CD4-positive, alpha-beta T cell treated with Interleukin-4 for 4 hours (primary cell): ENCODE data around the gene CFAP54.
A peak's percentile ranks its signal among the peaks of the same experiment; 100 is the strongest.
"Not testable (repeated sequence)": the region's sequence is repeated elsewhere in the genome, so short reads cannot be mapped to it uniquely, and the experiment has no call there.

ENCODE experiments used
- DNase-seq: peaks from one replicate; pipeline ENCODE4 v3.0.0-alpha.2; 2020

CFAP54 gene

GRCh38 chr12:96478011-96478410 lies 11.4 kb upstream of the CFAP54 start:
- DNase-seq = no peak

- DNase-seq = no peak
These were observed 7.3 kb upstream of the CFAP54 start for GRCh38 chr12:96482086-96482485.

- DNase-seq = no peak
These were observed 6.3 kb upstream of the CFAP54 start for GRCh38 chr12:96483116-96483515.

- peak; percentile 22 for DNase-seq
These were observed 2.4 kb upstream of the CFAP54 start for GRCh38 chr12:96486751-96487613.

GRCh38 chr12:96487634-96488033 lies 1.7 kb upstream of the CFAP54 start:
- DNase-seq = no peak

- DNase-seq = no peak
These were observed 3.7 kb downstream of the CFAP54 start for GRCh38 chr12:96493106-96493505.

GRCh38 chr12:96494154-96494553 lies 4.8 kb downstream of the CFAP54 start:
- DNase-seq = not testable (repeated sequence)

- no peak for DNase-seq
These were observed 5.8 kb downstream of the CFAP54 start for GRCh38 chr12:96495155-96495554.

- peak; percentile 41 for DNase-seq
These were observed 6.6 kb downstream of the CFAP54 start for GRCh38 chr12:96495841-96496545.

GRCh38 chr12:96496944-96497343 lies 7.6 kb downstream of the CFAP54 start:
- no peak for DNase-seq

GRCh38 chr12:96497855-96498254 lies 8.5 kb downstream of the CFAP54 start:
- DNase-seq = no peak

- peak; percentile 35 for DNase-seq
These were observed 11.3 kb downstream of the CFAP54 start for GRCh38 chr12:96500693-96501092.

GRCh38 chr12:96501133-96501761 lies 11.9 kb downstream of the CFAP54 start:
- peak; percentile 85 for DNase-seq

GRCh38 chr12:96501908-96502307 lies 12.5 kb downstream of the CFAP54 start:
- DNase-seq = no peak

- peak; percentile 23 for DNase-seq
These were observed 13.1 kb downstream of the CFAP54 start for GRCh38 chr12:96502477-96502876.

GRCh38 chr12:96502949-96503532 lies 13.7 kb downstream of the CFAP54 start:
- DNase-seq = no peak

- DNase-seq = no peak
These were observed 14.6 kb downstream of the CFAP54 start for GRCh38 chr12:96503976-96504375.

GRCh38 chr12:96506776-96507175 lies 17.4 kb downstream of the CFAP54 start:
- no peak for DNase-seq

GRCh38 chr12:96510306-96510764 lies 21.0 kb downstream of the CFAP54 start:
- no peak for DNase-seq

- DNase-seq = no peak
These were observed 23.8 kb downstream of the CFAP54 start for GRCh38 chr12:96513166-96513565.

GRCh38 chr12:96513681-96514080 lies 24.3 kb downstream of the CFAP54 start:
- no peak for DNase-seq

GRCh38 chr12:96514328-96514727 lies 25.0 kb downstream of the CFAP54 start:
- no peak for DNase-seq
